Measurements from ENCODE around the gene GPC6. TPM values are rescaled to one million over a fixed set of nuclear protein-coding genes. Genes with fewer than 3 reads are reported as not detected.

Gene GPC6
- polyA plus RNA-seq, 1 donor = 26.7 TPM

- WGBS (ENCODE audit: insufficient coverage, low lambda C conversion rate) = 36% methylated on average over 2 of the region's 3 CpGs
- H3K4me1 ChIP-seq (ENCODE audit: control insufficient read depth, insufficient read depth, low read length) = no peaks in the 10 kb centered on the region
- H3K9me3 ChIP-seq (ENCODE audit: control insufficient read depth, low read depth, low read length) = no peaks in the 10 kb centered on the region
- H3K4me3 ChIP-seq (ENCODE audit: low read length) = no peak overlapping the region
- no peaks in the 10 kb centered on the region for H3K27me3 ChIP-seq (ENCODE audit: control insufficient read depth, insufficient read depth, low read length)
- no peak for DNase-seq
- H3K27ac ChIP-seq (ENCODE audit: low read length) = no peak overlapping the region
- no peaks in the 10 kb centered on the region for H3K36me3 ChIP-seq (ENCODE audit: control insufficient read depth, insufficient read depth, low read length)
Observed at GRCh38 chr13:93721483-93721882, 494.9 kb downstream of the GPC6 start.

- DNase-seq = no peak
- Histone ChIP-seq H3K9me3 (ENCODE audit: control insufficient read depth, low read depth, low read length) (no peaks in the 10 kb centered on the region), H3K27me3 (ENCODE audit: control insufficient read depth, insufficient read depth, low read length) (no peaks in the 10 kb centered on the region), H3K4me3 (ENCODE audit: low read length) (no peak overlapping the region), H3K27ac (ENCODE audit: low read length) (no peak overlapping the region), H3K4me1 (ENCODE audit: control insufficient read depth, insufficient read depth, low read length) (no peaks in the 10 kb centered on the region), H3K36me3 (ENCODE audit: control insufficient read depth, insufficient read depth, low read length) (no peaks in the 10 kb centered on the region)
- no CpG with 5 or more reads among the region's 3 CpGs for WGBS (ENCODE audit: insufficient coverage, low lambda C conversion rate)
Observed at GRCh38 chr13:93723316-93723715, 496.7 kb downstream of the GPC6 start.

- no peak overlapping the region for H3K27ac ChIP-seq (ENCODE audit: low read length)
- 83% methylated on average over 1 of the region's 1 CpG for WGBS (ENCODE audit: insufficient coverage, low lambda C conversion rate)
- no peak overlapping the region for H3K4me3 ChIP-seq (ENCODE audit: low read length)
- no peak for DNase-seq
- no peaks in the 10 kb centered on the region for H3K4me1 ChIP-seq (ENCODE audit: control insufficient read depth, insufficient read depth, low read length)
- H3K27me3 ChIP-seq (ENCODE audit: control insufficient read depth, insufficient read depth, low read length) = no peaks in the 10 kb centered on the region
- no peaks in the 10 kb centered on the region for H3K9me3 ChIP-seq (ENCODE audit: control insufficient read depth, low read depth, low read length)
- no peaks in the 10 kb centered on the region for H3K36me3 ChIP-seq (ENCODE audit: control insufficient read depth, insufficient read depth, low read length)
Observed at GRCh38 chr13:93724187-93724586, 497.6 kb downstream of the GPC6 start.

DNA sequence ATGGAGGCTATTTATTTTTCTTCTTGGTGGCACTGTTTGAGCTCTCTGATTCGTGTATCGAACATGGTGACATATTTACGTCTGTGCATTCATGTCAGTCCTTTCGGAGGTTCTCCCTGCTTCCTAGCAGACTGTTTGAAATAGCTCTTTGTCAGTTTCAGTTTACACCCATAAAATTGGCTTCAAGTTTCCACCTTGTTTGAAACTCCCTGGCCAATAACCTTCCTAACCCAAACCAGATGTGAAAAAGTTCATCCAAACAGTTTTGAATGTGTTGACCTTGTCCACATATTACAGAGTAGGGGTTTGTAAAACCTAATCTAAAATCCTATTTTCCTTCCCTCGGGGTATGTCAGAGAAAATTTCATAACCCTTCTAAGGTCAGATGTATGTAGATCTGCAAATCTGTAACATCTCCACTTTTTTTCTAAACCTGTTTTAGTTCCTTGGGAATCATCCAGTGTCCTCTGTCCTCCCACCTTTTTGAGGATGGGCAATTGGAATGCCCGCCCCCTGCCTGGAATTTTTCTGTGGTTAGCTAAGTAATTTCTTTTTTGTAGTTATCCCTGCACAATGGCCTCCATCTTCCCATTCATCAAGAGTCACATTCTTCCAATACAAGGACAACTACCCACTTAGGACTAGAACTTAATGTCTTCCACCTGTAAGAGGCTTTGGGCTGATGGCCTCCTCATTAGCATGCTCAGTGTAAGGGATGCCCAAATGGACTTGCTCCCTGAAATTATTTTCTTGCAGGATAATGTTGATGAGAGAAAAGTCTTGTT is 499.8 kb downstream of the GPC6 start:
- H3K4me1 ChIP-seq (ENCODE audit: control insufficient read depth, insufficient read depth, low read length) = peaks cover 10% of the 10 kb centered on the region
- H3K27ac ChIP-seq (ENCODE audit: low read length) = no peak overlapping the region
- 90% methylated on average over 2 of the region's 6 CpGs for WGBS (ENCODE audit: insufficient coverage, low lambda C conversion rate)
- H3K9me3 ChIP-seq (ENCODE audit: control insufficient read depth, low read depth, low read length) = no peaks in the 10 kb centered on the region
- no peaks in the 10 kb centered on the region for H3K36me3 ChIP-seq (ENCODE audit: control insufficient read depth, insufficient read depth, low read length)
- no peak overlapping the region for H3K4me3 ChIP-seq (ENCODE audit: low read length)
- no peaks in the 10 kb centered on the region for H3K27me3 ChIP-seq (ENCODE audit: control insufficient read depth, insufficient read depth, low read length)
- DNase-seq = no peak

- Histone ChIP-seq H3K9me3 (ENCODE audit: control insufficient read depth, low read depth, low read length) (no peaks in the 10 kb centered on the region), H3K27me3 (ENCODE audit: control insufficient read depth, insufficient read depth, low read length) (no peaks in the 10 kb centered on the region), H3K4me3 (ENCODE audit: low read length) (no peak overlapping the region), H3K36me3 (ENCODE audit: control insufficient read depth, insufficient read depth, low read length) (no peaks in the 10 kb centered on the region), H3K27ac (ENCODE audit: low read length) (no peak overlapping the region), H3K4me1 (ENCODE audit: control insufficient read depth, insufficient read depth, low read length) (peaks cover 10% of the 10 kb centered on the region)
- no peak for DNase-seq
- 92% methylated on average over 3 of the region's 3 CpGs for WGBS (ENCODE audit: insufficient coverage, low lambda C conversion rate)
Observed at GRCh38 chr13:93727211-93728141, 500.9 kb downstream of the GPC6 start.

DNA sequence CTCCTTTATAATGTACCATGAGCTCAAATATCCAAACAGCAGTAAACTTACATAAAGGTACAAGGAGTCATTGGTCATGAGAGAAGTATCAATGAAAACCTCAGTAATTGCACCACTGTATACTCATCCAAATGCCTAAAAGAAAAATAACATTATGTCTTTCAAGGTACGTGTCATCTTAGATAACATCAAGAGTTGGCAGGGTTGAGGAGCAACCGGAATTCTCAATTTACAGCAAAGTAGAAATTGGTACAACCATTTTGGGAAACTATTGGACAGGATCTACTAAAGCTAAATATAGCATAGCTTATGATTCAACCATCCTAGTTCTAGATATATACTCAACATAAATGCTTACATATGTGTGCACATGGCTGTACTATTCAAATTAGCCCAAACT is 502.8 kb downstream of the GPC6 start:
- peaks cover 10% of the 10 kb centered on the region for H3K4me1 ChIP-seq (ENCODE audit: control insufficient read depth, insufficient read depth, low read length)
- WGBS (ENCODE audit: insufficient coverage, low lambda C conversion rate) = no CpG with 5 or more reads among the region's 2 CpGs
- no peaks in the 10 kb centered on the region for H3K27me3 ChIP-seq (ENCODE audit: control insufficient read depth, insufficient read depth, low read length)
- H3K36me3 ChIP-seq (ENCODE audit: control insufficient read depth, insufficient read depth, low read length) = no peaks in the 10 kb centered on the region
- no peaks in the 10 kb centered on the region for H3K9me3 ChIP-seq (ENCODE audit: control insufficient read depth, low read depth, low read length)
- H3K27ac ChIP-seq (ENCODE audit: low read length) = peak overlapping the region; percentile 35
- H3K4me3 ChIP-seq (ENCODE audit: low read length) = no peak overlapping the region
- no peak for DNase-seq

GRCh38 chr13:93730780-93731179 is 504.2 kb downstream of the GPC6 start:
- no peaks in the 10 kb centered on the region for H3K9me3 ChIP-seq (ENCODE audit: control insufficient read depth, low read depth, low read length)
- no peak overlapping the region for H3K4me3 ChIP-seq (ENCODE audit: low read length)
- no peaks in the 10 kb centered on the region for H3K36me3 ChIP-seq (ENCODE audit: control insufficient read depth, insufficient read depth, low read length)
- H3K27me3 ChIP-seq (ENCODE audit: control insufficient read depth, insufficient read depth, low read length) = no peaks in the 10 kb centered on the region
- H3K27ac ChIP-seq (ENCODE audit: low read length) = peak overlapping the region; percentile 34
- H3K4me1 ChIP-seq (ENCODE audit: control insufficient read depth, insufficient read depth, low read length) = peaks cover 10% of the 10 kb centered on the region
- WGBS (ENCODE audit: insufficient coverage, low lambda C conversion rate) = 100% methylated on average over 1 of the region's 3 CpGs
- peak; percentile 7 to 25 for DNase-seq

DNA sequence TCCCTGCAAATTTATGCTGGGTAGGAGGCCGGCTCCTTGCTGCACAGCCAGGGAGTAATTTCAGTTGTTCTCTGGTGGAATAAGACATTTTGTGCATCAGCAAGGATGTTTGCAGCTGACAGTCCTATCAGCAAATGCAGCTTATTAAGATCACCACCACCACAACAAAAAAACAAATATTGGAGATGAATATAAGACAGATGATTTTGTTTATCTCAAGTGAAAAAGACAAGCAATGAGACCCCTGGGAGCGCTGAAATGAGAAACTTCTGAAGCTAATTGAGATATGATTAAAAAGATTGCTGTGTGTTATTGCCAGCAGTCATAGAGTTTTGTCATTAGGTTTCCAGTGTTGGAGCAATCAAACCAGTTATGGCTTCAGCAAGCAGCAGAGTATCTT is 505.6 kb downstream of the GPC6 start:
- Histone ChIP-seq H3K4me3 (ENCODE audit: low read length) (no peak overlapping the region), H3K27ac (ENCODE audit: low read length) (no peak overlapping the region), H3K4me1 (ENCODE audit: control insufficient read depth, insufficient read depth, low read length) (peaks cover 10% of the 10 kb centered on the region), H3K9me3 (ENCODE audit: control insufficient read depth, low read depth, low read length) (no peaks in the 10 kb centered on the region), H3K27me3 (ENCODE audit: control insufficient read depth, insufficient read depth, low read length) (no peaks in the 10 kb centered on the region), H3K36me3 (ENCODE audit: control insufficient read depth, insufficient read depth, low read length) (no peaks in the 10 kb centered on the region)
- no CpG with 5 or more reads among the region's 2 CpGs for WGBS (ENCODE audit: insufficient coverage, low lambda C conversion rate)
- DNase-seq = no peak

DNA sequence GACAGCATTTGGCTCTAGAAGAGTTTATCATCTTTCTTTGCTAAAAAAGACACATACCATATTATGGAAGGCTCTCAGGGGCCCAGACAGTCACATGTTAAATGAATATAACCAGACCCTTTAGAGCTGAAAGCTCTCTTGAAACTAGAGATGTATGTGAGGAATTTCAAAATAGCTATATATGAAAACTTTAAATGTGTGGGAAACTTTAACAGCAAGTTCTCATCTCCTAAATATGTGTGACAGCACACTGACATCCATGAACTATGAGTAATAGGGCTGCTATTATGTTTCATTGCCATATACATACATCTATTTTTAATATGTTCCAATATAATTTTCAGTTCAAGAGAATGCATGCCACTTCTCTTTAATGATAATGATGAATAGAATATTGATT is 509.5 kb downstream of the GPC6 start:
- Histone ChIP-seq H3K4me3 (ENCODE audit: low read length) (no peak overlapping the region), H3K4me1 (ENCODE audit: control insufficient read depth, insufficient read depth, low read length) (peaks cover under 1% of the 10 kb centered on the region), H3K9me3 (ENCODE audit: control insufficient read depth, low read depth, low read length) (no peaks in the 10 kb centered on the region), H3K27ac (ENCODE audit: low read length) (no peak overlapping the region), H3K36me3 (ENCODE audit: control insufficient read depth, insufficient read depth, low read length) (no peaks in the 10 kb centered on the region), H3K27me3 (ENCODE audit: control insufficient read depth, insufficient read depth, low read length) (no peaks in the 10 kb centered on the region)
- no peak for DNase-seq

- Histone ChIP-seq H3K27me3 (ENCODE audit: control insufficient read depth, insufficient read depth, low read length) (no peaks in the 10 kb centered on the region), H3K27ac (ENCODE audit: low read length) (no peak overlapping the region), H3K9me3 (ENCODE audit: control insufficient read depth, low read depth, low read length) (no peaks in the 10 kb centered on the region), H3K4me1 (ENCODE audit: control insufficient read depth, insufficient read depth, low read length) (no peaks in the 10 kb centered on the region), H3K4me3 (ENCODE audit: low read length) (no peak overlapping the region), H3K36me3 (ENCODE audit: control insufficient read depth, insufficient read depth, low read length) (no peaks in the 10 kb centered on the region)
- WGBS (ENCODE audit: insufficient coverage, low lambda C conversion rate) = 100% methylated on average over 2 of the region's 3 CpGs
- no peak for DNase-seq
Observed at GRCh38 chr13:93736909-93737308, 510.3 kb downstream of the GPC6 start.
